SK-N-SH treated with all-trans-retinoic acid at 6 μM for 48 hours (cell line): Measurements from ENCODE around the gene FOXA2.

Experiments used
- PPARA ChIP-seq: fragments of 250-450 bp; sonication (Bioruptor Pico); IDR thresholded peaks from 2 replicates; pipeline ENCODE4 v1.5.0; 2020; ENCODE audit warnings: mild to moderate bottlenecking, borderline replicate concordance
- ZFP3 ChIP-seq: fragments of 250-450 bp; sonication (Bioruptor Pico); IDR thresholded peaks from 2 replicates; pipeline ENCODE4 v1.5.0; 2020; ENCODE audit warnings: mild to moderate bottlenecking, moderate library complexity

DNA sequence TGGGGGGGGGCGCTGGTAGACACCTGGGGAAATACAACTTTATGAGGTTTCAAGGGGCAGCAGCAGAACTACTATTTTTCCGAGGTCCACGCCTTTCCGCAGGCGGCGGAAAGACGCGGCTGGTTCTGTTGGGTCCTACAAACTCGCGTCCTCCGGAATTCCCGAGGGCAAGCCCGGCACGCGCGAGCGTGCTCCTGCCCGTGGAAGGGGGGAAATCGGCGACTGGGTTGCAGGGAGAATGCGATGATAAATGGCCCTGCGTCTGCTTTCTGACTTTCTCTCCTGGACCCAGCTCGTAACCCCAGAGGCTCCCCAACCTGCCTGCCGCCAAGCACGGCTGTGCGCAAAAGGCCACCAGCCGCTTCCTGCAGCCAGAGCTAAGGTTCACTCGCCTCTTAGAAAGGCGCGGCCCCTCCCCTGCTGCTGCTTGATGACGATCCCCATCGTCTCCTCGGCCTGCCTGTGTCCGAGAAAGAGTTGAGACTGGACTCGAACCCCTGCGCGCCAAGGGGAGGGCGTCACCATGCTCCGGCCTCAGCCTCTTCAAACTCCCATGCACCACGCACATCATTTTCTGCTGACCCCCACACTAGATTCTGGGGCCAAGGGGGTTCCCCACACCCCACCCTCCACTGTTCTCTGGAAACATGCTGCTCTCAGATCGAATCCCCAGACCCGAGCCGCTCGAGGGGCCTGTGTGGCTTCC, 6.7 kb downstream of the FOXA2 start:
- TF ChIP-seq ZFP3 (CRISPR knock-in tag), result no peak
- TF ChIP-seq PPARA (CRISPR knock-in tag), result no peak
